Stimulated activated CD4-positive, alpha-beta T cell treated with anti-CD3 and anti-CD28 coated beads, Interleukin-4, amount 100 ng/mL, for 48 hours (primary cell): ENCODE measurements around the gene ASPG.
"Not testable (repeated sequence)": the region's sequence is repeated elsewhere in the genome, so short reads cannot be mapped to it uniquely, and the experiment has no call there.

ENCODE experiments used
- DNase-seq, 2 donors: peaks; one replicate each; pipeline ENCODE4 v3.0.0-alpha.2; 2020; ENCODE audit warnings: low read depth in 2 of 2

Gene ASPG

GRCh38 chr14:104146651-104147345 is 61.3 kb downstream of the ASPG start:
- no peak for DNase-seq

- no peak for DNase-seq
Observed at GRCh38 chr14:104147346-104148125, 62.0 kb downstream of the ASPG start.

DNA sequence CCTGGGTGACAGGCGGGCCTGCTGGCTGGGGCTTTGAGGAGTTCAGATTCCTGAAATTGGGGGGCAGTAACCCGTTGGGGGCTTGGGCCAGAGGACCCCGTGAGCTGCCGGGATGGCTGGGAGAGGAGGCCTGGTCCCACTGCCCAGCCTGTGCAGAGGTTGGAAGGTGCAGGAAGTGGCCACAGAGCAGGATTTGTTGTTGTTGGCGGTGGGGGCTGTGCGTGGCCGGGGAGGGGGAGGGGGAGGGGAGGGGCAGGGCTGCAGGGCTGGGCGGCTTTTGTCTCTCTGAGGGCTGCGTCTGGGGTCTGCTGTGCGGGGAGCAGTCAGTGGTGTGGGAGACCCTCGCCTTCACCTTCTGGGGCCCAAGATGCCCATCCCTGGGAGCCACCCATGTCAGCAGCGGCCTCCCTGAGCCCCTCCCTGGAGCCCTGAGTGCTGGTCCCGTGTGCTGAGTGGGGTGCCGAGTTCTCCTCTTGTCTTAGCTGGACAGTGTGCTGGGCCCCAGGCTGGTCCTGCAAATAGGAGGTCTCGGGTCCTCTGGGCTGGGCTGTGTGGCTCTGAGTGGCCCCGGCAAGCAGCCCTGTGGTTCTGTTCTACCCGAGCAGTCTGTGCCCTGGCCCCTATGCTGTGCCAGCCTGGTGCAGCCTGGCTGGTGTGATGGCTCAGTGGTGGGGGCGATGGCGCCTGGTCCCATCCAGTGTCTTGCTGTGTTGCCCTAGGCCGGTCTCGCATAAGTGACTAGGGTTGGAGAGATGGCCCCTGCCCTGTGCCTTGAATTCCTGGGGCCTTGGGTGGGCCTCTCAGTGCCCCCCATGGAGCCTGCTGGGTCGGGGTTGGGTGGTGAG is 63.2 kb downstream of the ASPG start:
- DNase-seq: no peak

- DNase-seq: no peak
Observed at GRCh38 chr14:104149278-104149595, 63.7 kb downstream of the ASPG start.

DNA sequence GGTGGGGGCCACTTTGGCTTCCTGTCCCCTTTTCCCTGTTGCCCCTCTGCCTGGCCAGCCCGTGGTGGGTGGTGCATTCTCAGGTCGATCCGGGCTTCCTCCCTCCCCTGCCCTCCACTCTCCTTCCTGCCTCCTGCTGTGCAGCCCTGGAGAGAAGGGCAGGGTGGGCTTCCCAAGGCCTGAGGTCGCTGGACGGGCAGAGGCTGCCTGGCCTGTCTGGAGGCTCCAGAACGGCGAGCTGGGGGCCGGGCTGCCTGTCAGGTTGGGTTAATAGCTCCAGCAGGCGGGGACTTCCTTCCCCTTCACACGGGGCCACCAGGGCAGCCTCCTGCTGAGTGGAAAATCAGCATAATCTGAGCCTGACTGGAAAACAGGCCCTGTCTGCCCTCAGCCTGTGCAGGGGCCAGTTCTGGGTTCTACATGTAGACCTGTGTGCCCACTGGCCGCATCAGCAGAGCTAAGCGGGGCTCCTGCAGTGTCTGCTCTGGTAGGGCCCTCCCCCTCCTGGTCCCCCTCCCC is 64.2 kb downstream of the ASPG start:
- no peak for DNase-seq

DNA sequence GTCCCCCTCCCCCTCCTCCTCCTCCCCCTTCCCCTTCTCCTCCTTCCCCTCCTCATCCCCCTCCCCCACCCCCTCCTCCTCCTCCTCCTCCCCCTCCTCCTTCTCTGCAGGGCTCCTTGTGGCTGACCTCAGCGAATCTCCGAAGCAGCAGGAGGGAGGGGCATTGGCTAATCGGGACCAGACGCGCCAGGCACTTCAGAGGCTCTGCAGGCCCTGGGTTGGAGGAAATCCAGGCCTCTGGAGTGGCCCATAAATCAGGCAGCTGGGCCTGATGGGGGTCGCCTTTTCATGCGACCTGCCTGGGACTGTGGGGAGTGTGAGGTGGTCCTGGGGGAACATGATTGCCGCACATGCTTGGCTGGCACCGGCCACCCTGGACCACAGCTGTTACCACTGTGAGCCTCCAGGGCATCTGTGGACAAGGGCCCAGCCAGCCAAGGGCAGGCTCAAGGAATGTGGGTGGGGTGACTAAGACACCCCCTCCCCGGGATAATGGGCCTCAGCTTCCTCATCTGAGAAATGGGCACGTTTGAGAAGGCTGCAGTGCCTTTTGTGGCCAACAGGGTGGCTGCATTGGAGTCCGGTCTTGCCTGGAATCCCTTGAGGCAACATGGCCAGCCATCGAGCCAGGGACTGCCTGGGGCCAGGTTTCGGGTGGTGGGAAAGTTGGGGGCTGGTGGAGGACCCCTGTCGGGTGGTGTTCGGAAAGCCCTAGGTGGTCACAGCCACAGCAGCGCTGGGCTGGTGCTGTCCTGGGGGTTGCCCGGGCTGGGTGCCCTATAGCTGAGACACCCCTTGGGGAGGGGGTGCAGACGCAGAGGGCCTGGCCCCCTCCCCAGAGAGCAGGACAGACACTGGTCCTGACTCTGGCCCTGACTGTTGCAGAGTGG is 64.9 kb downstream of the ASPG start:
- DNase-seq: no peak

GRCh38 chr14:104151026-104151381 is 65.5 kb downstream of the ASPG start:
- DNase-seq: no peak

- DNase-seq: no peak
Observed at GRCh38 chr14:104151566-104152245, 66.2 kb downstream of the ASPG start.

DNA sequence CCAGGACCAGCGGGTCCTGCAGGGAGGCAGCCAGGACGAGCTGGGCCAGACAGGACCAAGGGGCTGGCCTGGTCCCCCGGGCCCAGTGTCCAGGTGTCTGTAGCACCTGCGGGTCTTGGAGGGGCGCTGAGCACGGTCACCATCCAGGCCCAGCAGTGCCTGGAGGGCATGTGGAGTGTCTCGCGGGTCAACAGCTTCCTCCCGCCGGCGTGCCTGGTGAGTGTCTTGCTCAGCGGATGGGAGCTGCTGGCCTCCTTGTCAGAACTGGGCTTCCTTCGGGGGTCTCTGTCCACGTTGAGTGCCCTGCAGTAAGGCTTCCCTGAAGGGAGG is 66.7 kb downstream of the ASPG start:
- DNase-seq: no peak

- DNase-seq: no peak
Observed at GRCh38 chr14:104152686-104153393, 67.3 kb downstream of the ASPG start.

DNA sequence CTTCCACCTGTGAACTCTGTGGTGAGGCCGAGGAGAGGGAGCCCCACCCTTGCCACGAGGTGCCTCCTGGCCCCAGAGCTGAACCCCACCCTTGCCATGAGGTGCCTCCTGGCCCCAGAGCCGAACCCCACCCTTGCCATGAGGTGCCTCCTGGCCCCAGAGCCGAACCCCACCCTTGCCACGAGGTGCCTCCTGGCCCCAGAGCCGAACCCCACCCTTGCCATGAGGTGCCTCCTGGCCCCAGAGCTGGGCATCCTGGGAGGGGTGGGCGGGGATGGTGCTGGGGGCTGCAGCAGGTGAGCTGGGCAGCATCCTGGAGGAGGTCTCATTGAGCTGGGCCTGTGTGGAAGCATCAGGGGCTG is 67.9 kb downstream of the ASPG start:
- DNase-seq: not testable (repeated sequence)

DNA sequence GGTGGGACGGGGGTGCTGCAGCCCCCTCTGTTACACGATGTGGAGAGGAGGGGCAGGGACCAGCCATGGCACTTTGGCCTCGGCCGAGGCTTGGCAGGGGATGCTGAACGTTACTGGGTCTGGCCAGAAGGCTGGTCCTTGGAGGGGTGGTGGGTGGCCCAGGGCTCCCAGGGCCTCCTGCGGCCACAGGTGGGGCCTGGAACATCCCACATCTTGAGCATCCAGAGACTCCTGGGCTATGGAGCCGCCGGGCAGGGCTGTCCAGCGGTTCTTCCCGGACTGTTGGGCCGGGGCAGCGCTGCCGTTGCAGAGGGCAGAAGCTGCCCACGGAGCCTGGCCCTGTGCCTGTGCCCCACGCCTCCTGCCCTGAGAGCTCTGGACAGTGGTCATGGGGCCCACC is 68.7 kb downstream of the ASPG start:
- no peak for DNase-seq

GRCh38 chr14:104155513-104155912 is 70.0 kb downstream of the ASPG start:
- DNase-seq: no peak

GRCh38 chr14:104156142-104156541 is 70.6 kb downstream of the ASPG start:
- DNase-seq: no peak

DNA sequence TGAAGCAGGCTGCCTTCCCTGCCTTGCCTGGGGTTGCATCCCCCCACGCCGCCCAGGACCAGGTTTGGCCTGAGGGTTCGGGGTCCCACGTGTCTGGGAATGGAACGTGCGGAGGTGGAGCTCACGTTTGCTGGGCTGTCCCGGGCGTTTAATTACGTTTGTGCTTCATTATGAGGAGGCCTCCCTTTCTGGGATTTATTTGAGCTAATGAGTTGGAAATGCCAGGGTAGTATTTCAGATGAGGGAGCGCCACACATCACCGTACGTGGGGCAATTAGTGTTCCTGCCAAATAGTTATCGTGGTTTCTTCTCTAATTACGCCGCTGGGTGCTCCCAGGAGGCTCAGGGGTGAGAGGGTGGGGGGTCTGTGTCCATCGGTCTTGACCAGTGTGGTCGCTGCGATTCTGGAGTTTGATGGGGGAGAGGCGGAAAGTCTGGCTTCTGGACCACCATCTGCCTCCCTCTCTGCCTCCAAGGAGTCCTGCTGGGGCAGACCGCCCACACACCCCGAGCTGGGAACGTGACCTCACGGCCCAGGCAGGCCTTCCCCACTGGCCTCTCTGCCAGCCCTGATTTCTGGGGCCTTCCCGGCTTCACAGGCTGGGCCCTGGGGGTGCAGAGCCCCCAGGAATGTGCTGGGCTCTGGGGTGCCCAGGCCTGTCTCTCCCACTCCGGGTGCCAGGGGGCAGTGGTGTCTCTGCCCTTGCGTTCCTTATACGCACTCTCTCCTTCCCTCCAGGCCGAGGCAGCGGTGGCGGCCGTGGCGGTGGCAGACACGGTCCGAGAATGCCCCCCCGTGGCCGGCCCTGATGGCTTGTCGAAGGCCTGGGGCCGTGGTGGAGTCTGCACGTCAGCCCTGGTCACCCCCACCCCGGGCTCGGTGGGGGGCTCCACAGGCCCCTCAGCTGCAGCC is 71.8 kb downstream of the ASPG start:
- DNase-seq: no peak

DNA sequence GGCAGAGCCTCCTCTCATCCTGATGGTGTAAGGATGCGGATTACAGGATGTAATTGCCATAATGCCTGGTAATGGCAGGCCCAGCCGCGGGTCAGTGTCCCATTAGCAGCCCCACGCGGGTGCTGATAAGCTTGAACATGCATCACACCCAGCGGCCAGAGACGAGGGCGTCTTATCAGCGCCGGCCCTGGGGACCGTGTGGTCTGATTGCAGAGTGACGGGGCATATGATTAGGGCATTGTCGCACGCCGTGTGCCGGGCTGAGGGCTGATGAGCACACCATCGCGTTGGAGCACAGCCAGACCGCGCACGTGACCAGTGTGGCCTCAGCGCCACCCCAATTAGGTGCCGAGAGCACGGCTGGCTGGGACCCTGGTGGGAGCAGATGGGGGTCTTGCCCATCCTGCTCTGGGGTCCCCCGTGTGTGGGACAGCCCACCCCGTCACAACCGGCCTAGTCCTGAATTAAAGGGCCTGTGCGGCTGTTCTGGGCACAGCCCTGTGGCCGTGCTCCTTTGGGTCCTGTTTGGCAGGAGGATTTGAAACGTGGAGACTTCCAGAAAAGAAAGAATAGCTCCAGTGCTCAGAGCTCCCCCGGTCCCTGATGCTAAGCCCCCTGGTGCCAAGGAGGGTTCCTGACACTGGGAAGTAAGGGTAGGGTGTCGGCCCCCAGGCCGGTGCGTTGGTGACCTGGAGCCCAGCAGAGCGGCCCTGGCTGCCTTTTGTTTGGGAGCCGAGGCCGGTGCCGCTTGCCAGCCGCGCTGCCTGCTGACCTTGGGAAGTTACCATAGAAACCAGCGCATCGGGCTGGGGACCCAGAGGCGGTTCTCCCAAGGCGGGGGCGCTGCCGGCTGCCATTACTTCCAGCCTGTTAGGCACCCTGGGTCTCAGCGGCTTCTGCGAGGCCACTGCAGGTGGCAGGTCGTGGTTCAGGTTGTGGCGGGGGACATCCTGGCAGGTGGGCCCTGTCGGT is 73.6 kb downstream of the ASPG start:
- no peak for DNase-seq

GRCh38 chr14:104159990-104160389 is 74.5 kb downstream of the ASPG start:
- no peak for DNase-seq
